Activated CD8-positive, alpha-beta memory T cell treated with anti-CD3 and anti-CD28 coated beads, Interleukin-2, amount 50 U/mL, for 24 hours (primary cell): ENCODE measurements around the gene HYAL1.
"Not testable (repeated sequence)": the region's sequence is repeated elsewhere in the genome, so short reads cannot be mapped to it uniquely, and the experiment has no call there.

Experiments
- DNase-seq: peaks from one replicate; pipeline ENCODE4 v3.0.0-alpha.2; 2020; ENCODE audit errors: extremely low read depth

HYAL1 gene

GRCh38 chr3:50318615-50319014 is 15.2 kb upstream of the HYAL1 start:
- no peak for DNase-seq

GRCh38 chr3:50318163-50318562 is 14.8 kb upstream of the HYAL1 start:
- no peak for DNase-seq

- no peak for DNase-seq
Observed at GRCh38 chr3:50317300-50317699, 13.9 kb upstream of the HYAL1 start.

GRCh38 chr3:50316657-50317242 is 13.4 kb upstream of the HYAL1 start:
- DNase-seq = no peak

- DNase-seq = no peak
Observed at GRCh38 chr3:50314816-50315215, 11.4 kb upstream of the HYAL1 start.

GRCh38 chr3:50314342-50314741 is 11.0 kb upstream of the HYAL1 start:
- DNase-seq = no peak

- not testable (repeated sequence) for DNase-seq
Observed at GRCh38 chr3:50312041-50312440, 8.7 kb upstream of the HYAL1 start.

- no peak for DNase-seq
Observed at GRCh38 chr3:50304601-50305000, 1.2 kb upstream of the HYAL1 start.

GRCh38 chr3:50302095-50303012 is 1.0 kb downstream of the HYAL1 start:
- DNase-seq = no peak

- DNase-seq = no peak
Observed at GRCh38 chr3:50300681-50301254, 2.6 kb downstream of the HYAL1 start.

GRCh38 chr3:50299929-50300680 is 3.3 kb downstream of the HYAL1 start:
- DNase-seq = no peak

- DNase-seq = no peak
Observed at GRCh38 chr3:50299638-50299928, 3.8 kb downstream of the HYAL1 start.

- DNase-seq = peak; percentile 98
Observed at GRCh38 chr3:50298836-50299637, 4.3 kb downstream of the HYAL1 start, which contains the start of the genes HYAL3 and NAA80. Gene HYAL3 (minus strand): TSS chr3:50299405. CDS start chr3:50295602, 3,803 bp downstream. Gene NAA80 (minus strand): TSS chr3:50299405. CDS start chr3:50297463, 1,942 bp downstream.

GRCh38 chr3:50297896-50298725 is 5.3 kb downstream of the HYAL1 start:
- no peak for DNase-seq

GRCh38 chr3:50297384-50297775 is 6.0 kb downstream of the HYAL1 start:
- DNase-seq = no peak

GRCh38 chr3:50296721-50297383 is 6.5 kb downstream of the HYAL1 start:
- DNase-seq = no peak

- DNase-seq = no peak
Observed at GRCh38 chr3:50295553-50296431, 7.6 kb downstream of the HYAL1 start.

- no peak for DNase-seq
Observed at GRCh38 chr3:50294492-50295403, 8.6 kb downstream of the HYAL1 start.
